NCI-H2107 treated with DMSO at 0.1 percent for 48 hours (cell line): ENCODE data around the gene CD46.

Experiments
- DNase-seq: peaks from one replicate; lab custom pipeline; 2025; ENCODE audit not compliant: unreplicated experiment; lab: John Stamatoyannopoulos, UW

CD46 gene

DNA sequence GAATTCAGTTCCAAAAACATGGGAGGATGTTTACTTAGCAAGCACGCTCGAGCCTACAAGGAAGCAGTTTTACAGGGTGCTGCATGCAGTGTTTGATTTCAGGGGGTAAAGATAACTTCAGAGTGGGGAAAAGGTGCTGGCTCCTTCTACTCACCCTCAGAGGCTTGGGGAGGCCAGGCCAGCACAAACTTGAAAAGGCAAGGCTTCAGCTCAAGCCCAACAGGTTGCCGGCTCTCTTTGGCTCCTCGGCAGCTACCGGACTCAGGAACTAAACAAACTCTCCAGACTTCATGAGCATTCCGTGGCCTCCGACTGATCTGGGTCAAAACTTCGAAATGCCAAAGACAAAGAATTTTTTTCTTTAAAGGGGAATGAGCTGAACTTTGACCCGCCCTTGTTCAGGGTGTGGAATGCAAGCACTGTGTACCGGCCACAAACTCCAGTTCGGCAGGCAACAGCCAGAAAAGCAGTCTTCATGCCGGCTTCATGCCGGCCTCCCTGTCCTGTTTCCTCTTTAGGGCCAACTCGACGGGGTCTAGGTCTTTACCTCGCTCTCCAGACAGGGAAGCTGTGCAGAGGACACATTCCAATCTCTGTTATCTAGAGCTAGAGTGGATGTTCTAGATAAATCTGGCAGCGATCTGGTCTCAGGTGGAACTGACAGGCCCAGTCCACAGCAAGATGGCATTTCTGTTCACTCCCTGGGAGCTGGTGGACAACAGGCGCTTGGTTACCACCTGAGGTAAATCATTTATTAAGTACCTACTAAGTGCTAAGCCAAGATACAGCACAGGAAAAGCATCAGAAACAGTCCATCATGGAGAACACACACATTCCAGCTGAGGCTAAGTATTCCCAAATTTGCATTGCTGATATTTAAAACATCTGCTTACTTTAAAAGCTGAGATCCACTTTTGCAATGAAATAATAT, 75.0 kb downstream of the CD46 start:
- DNase-seq, result no peak

DNA sequence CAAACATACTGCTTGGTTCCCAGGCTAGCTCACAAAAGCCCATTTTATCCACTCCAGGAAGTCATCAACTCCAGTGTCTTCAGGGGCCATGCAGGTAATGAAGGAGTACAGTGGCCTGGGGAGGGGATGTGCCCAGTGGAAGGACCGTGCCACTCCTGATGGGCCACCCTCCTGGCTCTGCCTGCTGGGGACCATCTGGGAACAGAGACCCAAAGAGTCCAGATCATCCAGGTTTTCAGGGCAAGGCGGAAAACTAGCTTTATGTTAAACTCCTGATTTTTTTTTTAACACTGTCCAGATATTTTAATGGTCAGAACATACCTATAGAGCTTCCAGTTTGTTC, 75.6 kb downstream of the CD46 start:
- DNase-seq, result no peak

DNA sequence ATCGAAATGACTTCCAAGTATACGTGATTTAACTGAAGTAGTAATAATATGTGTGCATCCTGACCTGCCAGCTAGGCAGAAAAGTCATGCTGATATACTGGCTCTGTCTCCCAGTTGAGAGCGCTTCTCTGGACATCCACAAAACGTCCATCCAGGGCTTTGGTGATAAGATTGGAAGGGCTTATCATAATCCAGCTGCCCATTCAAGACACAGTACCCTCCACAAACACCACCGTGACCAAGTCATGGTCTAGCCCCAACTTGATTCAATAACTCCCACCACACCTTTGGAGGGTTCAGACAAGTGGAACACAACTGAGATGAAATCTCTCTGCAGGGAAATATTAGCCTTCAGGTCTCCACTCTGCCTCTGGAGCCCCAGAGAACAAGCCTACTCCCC, 76.2 kb downstream of the CD46 start:
- DNase-seq, result no peak

DNA sequence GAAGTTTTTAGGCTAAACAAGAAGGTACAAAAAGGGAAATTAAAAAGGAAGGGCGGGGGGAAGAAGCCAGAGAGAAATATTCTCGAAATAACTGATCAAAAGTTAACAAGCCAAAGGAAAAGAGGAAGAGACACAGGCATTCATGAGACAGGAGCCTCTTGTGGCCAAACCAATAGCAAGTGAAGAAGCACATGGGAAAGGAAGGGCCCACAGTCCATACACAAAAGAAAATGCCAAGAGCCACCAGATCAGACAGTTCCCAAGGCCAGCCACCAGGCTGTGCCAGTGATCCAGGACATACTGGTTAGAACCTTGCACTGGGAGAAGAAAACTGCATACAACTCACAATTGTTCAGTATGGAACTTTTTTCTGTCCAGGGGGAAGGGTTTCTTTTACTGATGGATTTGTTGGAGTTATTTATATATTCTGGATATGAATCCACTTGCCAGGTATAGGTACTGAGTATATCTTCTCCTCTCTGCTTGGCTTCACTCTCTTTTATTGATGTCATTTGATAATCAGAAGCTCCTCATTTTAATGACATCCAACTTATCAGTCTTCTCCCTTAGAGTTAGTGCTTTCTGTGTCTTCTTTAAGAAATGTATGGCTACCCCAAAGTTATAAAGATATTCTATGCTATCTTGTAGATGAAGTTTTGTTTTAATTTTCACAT, 76.8 kb downstream of the CD46 start:
- DNase-seq, result peak; percentile 58

DNA sequence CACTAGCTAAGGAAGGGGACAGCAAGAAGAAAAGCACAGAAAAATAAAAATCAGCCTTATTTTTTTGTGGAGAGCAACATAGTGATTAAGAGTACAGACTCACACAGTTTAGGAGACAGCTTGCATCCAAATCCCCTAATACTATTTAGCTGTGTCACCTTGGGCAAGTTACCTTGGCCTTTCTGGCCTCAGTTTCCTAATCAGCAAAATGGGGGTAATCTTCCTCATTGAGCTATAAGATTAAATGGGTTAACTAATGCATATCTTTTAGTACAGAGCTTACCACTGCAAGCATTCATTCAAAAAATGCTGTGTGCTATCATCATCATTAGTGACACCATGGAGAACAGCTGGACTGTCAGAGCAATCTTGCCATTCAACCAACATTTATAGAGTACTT, 77.7 kb downstream of the CD46 start:
- DNase-seq, result no peak

DNA sequence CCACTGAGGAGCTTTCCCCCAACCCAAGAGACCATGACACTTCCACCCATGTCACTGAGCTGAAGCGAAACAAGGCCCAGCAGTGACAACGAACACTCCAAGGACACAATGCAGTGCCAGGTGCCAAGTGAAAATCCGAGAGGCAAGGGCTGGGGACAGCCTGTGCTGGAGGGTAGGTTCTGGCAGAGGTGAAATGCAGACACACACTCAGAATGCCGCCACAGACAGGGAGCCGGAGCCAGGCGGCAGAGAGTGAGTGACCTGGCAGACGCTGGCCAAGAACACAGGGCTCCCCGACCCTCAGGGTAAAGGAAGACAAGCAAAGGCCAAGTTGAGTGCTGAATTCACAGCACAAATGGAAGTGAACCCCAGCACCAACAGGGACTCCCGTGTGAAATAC, 78.9 kb downstream of the CD46 start:
- no peak for DNase-seq

DNA sequence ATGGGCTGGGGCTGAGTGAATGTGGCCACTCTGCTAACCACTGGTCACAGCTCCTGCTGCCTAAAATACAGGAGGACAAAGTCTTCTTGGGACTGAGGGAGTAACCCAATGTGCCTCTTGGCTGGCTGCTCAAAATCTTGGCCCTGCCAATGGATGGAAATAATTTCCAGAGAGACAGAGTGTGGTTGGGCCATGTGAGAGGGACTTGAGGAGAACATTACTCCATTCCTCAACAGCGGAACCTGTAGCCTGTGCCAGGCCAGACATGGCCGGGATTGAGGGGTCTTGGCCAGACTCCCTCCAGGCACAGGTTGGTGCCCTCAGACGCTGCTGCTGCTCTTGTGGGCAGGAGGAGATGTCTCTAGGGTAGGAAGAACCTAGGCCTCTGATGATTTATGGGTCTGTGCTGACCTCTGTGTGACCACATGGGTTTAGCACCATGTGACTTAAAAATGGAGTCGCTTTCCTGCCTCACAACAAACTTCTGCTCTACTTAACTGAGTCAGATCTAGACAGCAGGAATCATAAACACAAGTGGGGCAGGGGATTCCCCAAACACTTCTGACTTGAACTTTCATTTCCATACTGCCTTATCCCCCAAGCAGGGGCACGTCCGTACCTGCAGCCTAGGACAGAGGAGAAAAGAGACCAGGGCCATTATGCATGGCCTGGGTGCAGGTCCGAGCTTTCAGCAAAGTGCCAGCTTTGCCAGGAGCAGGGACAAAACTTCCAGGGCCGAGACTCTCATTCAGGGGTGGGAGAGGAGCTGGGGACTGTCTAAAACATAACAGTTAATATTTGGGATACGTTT, 79.9 kb downstream of the CD46 start:
- DNase-seq, result no peak

DNA sequence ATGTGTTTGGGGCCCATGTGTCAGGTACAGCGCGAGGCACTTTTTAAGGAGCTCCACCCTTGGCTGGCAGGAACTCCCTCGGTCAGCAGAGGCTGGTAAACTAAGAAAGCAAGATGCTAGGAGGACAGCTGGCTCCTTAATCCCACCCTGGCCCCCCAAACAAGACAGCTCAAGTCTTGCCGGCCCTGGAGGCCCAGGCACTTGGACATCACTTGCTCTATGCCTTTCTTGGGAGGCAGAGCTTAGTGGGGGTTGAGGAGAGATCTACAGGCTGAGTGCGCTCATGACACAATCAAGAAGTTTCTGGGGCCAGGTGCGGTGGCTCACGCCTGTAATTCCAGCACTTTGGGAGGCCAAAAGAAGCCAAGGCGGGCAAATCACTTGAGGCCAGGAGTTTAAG, 80.9 kb downstream of the CD46 start:
- no peak for DNase-seq

DNA sequence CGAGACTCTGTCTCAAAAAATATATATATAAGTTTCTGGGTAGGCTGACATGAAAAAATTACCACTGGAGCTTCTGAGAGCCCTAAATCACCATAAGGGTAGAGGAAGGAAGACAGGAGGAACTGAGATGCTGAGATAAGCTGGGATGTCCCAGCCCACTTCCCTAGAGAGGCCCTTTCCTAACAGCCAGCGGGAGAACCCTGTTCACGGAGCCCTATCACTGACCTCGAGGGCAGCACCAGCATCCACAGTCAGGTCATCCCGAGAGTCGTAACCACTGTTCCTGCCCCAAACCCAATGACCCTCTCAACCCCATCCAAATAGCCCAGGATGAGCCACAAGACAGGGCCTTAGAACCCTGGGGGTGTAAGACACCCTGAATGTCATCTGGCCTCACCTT, 81.5 kb downstream of the CD46 start:
- DNase-seq, result no peak

DNA sequence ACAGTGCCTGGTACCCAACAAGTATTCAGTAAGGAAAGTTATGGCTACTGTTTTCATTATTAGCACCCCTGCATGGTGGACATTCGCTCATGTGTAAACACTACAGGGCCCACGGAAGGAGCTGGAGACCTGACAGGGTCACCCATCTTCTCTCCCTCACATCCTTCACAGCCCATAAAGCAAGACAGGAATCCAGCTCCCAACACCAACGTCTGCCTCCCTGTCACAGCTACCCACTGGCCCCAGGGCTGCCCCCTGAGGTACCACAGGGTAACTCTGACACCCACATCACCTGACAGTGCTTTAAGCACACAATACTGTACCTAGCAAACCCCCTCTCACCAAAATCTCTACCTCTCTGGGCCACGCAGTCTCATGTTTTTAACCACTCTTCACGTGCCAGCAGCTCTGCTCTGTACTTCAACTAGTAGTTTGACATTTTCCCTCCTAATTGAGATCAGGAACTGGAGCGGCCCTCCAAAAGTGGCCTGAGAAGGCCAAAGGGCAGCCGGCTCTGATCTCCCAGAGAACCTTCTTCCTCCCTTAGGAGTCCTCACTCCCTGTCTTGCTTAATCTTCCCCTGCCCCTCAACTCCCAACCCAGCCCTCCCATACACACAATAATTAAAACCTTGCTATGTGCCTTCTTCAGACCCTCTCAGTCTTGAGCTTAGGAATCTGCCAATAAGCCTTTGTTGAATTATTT, 82.3 kb downstream of the CD46 start:
- DNase-seq, result no peak

DNA sequence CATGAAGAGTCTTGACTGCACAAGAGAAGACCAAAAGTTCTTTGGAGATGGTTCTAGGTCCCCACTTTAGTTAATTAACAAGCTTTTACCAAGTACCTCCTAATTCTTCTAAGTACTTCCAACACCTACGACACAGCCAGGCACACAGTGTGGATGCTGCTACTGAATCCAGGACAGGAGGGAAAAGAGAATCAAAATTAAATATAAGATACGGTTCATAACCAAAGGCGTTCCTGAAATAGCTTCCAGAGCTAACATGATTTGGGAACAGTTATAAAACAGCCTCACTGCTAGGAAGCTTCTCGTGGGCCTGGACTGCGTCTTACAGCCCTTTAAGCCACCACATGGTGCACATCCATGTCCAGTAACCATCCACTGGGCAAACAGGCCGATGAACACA, 84.1 kb downstream of the CD46 start:
- no peak for DNase-seq

DNA sequence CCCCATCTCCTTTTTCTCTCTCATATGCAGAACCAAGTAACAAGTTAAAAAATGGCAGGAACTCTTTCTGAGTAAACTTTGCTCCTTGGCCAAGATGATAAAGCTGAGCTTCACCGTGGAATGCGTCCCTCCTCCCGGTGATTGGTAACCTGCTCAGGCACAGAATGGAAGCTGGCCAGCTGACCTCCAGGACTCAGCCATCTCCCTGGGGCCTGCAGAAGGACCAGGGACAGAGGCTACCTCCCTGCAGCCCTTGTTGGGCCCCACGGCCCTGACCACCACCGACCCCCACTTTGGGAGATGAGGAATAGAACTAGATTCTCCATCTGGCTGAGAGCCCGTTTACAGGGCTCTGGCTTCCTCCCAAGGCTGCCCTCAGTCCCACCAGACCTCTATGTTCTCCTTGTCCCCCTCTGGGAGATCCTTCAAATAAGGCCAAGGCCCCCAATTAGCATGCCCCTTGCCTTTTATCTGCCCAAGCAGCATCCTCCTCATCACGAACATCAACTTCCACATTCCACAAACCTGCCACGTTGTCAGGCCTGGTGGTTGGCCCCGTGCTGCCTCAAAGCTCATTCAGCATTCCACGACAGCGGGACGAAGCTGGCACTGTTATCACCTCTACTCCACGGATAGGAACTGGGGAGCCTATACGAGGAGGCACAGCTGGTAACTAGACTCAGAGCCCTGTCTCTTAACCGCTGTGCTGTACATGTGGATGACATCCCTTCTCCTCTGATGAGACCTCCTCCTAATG, 84.9 kb downstream of the CD46 start:
- no peak for DNase-seq

DNA sequence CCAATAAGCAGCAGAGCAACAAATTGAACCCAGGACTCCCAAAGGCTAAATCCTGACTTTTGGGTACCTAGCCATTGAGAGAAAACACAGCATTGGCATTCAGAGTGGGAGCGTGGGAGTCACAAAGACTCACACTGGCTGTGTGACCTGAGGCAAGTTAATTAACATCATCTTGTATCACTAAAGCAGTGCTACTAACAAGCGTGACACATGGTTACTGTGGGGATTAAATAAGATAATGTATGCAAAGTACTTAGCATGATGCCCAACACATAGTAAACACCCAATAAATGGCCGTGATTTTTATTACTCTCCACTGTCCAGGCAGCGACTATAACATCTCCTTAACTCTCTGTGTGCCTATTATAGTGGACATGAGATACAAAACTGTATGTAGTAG, 85.8 kb downstream of the CD46 start:
- DNase-seq, result no peak

DNA sequence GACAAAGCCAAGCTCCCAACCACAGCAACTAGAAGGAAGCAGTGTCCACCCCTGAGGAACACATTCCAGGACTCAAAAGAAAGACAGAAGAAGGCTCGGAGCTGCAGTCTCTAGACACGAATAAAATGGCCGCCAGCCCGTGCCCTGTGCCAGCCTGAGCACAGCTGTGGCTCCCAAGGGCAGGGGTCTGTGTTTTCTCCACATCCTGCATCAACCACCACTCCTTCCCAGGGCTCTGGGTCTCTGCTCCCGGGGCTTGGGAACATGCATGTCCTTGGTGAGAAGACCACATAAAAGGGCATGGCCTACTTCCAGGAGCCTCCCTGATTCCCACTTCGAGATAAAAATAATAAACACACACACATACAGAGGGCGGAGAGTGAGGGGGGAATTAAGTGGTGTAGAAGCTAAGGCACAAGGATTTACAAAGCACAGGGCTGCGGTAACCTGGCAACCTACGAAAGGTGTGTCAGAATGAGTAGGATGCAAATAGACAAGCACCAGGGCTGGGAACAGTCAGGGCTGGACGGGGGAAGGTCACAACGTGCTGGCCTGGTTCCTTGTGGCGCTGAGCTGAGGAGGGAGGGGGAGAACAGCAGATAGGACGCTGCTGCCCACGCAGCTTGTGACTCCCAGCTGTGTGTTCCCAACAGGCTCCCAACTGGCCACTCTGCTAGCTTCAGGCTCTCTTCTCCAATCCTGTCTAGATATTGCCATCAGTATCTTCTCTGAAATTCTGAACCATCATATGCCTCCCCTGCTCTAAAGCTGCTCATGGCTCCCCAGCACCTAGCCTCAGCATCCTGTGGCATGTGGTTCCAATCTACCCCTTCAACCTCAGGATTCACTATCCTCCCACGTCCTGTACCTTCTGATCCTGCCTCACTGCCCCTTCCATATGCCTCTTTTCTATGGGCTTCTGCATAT, 86.6 kb downstream of the CD46 start:
- DNase-seq, result no peak

DNA sequence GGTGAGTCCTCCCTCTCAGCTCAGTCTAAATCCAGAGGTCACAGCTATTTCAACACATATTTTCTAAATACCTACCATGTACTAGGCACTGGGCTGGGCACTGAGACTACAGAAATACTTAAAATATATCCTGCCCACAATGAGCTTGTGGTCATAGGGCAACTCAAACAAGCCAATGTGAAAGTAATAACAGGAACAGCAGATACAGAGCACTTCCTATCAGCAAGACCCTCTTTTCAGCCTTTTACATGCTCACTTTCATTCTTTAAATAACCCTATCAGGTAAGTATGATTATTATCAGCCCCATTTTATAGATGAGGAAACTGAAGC, 87.2 kb downstream of the CD46 start:
- no peak for DNase-seq

DNA sequence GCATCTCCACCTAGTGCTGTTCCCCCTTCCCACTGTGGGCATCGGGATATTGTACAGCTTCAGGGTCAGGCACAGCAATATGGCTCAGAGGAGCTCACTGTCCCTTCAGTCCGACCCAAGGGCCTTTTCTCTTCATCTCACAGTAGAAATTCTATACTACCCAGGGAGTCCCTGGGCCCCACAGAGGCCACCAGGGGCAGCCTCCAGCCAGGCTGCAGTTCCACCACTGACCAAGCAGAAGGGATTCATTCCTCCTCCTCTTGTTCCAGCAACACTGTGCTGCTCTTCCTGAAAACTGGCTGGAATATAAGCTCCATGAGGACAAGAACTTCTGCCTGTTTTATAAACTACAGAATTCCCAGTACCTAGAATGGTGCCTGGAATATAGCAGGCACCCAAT, 88.5 kb downstream of the CD46 start:
- no peak for DNase-seq

DNA sequence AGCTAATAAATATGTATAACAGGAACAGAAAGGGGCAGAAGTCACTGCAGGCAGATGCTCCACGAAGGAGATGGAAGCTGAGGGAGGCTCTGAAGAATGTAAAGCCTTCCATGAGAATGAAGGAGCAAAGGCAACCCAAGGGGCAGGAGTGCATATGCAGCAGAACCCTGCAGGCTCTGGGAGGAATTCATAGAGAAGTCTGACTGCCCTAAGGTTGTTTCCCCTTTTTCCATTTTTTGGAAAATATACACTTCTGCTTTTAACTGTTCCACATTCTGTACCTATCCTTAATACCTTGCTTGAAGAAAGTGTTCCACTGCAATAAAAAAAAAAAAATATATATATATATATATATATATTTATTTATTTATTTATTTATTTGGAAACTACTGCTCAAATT, 89.4 kb downstream of the CD46 start:
- DNase-seq, result no peak

DNA sequence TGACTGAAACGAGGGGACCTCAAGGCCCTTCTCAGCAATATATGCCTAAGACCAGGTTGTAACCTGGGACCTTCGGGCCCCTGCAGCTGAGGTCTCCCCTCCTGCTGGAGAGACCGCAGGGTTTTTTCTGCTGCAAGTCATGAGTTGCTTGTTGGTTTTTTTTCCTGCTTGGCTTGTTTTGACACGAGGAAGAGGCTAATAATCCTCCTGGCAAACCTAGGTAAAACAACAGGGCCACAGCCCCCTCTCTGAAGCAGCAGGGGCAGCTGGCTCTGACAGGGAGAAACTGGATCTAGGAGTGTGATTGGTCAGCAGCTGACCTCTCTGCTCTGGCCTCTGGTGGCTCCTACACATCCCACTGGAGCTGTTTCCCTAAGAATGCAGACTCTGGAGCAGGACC, 90.0 kb downstream of the CD46 start:
- DNase-seq, result no peak

DNA sequence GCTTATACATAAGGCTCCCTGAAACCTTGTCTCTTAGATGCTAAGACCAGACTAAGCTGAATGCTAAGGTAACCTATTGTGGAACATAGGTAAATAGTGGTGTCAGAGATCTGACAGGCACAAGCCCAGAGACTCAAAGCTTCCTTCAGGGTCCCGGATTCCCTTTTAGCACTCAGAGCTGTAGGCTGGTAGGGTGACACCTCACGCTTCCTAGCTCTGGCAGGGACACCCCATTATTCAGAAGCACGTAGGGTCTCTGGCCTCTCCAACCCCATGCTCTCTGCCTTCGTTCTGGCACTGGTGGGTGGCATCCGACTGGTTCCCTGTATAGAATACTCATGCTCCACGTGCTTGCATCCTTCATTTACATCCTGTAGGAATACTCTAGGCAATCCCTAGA, 90.7 kb downstream of the CD46 start:
- DNase-seq, result no peak

DNA sequence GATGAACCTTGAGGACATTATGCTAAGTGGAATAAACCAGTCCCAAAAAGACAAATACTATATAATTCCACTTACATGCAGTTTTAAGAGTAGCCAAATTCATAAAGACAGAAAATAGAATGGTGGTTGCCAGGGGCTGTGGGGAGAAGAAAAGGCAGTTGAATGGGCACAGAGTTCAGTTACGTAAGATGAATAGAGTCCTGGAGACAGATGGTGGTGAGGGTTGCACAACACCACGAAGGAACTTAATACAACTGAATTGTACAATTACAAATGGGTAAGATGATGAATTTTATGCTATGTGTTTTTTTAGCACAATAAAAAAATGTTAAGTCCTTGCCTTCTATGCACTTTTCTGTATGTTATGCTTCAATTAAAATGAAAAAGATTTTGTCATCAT, 92.5 kb downstream of the CD46 start:
- DNase-seq, result no peak
